NCI-H1048 (cell line): ENCODE measurements around the gene TMEM11.
"Not testable (repeated sequence)": the region's sequence is repeated elsewhere in the genome, so short reads cannot be mapped to it uniquely, and the experiment has no call there.

Experiments used
- DNase-seq: peaks from one replicate; lab custom pipeline; 2025; lab: John Stamatoyannopoulos, UW

Gene TMEM11

DNA sequence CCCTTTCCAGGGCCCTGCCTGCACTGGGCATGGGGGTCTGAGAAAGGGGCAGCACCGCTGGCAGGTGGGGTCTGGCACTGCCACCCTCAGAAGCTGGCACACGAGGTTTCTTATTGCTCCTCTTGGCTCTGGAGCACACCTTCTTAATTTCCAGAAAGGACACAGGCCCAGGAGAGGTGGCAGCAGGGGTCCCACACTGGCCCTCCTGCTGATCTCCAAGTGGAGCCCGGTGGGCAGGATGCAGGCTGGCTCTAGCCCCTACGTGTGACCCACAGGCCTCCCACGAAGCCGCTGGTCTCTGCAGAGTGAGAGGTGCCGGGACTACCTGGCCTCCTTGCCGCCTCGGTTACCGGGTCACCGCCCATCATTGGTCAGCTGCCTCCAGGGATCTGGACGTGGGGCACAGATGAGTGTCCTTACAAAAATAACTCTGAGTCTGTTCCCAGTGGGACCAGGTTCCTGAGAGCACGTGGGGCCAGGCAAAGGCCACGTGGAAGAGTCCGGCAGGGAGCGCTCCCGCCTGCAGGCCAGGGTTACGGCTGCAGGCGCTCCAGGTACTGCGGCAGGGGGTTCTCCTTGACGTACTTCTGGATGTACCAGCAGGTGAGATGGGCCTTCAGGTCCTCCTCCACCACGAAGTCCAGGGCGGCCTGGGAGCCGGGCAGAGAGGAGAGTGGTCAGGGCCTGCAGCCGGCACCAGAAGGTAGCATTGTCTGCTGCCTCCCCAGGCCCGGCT lies 29.0 kb upstream of the TMEM11 start:
- no peak for DNase-seq

DNA sequence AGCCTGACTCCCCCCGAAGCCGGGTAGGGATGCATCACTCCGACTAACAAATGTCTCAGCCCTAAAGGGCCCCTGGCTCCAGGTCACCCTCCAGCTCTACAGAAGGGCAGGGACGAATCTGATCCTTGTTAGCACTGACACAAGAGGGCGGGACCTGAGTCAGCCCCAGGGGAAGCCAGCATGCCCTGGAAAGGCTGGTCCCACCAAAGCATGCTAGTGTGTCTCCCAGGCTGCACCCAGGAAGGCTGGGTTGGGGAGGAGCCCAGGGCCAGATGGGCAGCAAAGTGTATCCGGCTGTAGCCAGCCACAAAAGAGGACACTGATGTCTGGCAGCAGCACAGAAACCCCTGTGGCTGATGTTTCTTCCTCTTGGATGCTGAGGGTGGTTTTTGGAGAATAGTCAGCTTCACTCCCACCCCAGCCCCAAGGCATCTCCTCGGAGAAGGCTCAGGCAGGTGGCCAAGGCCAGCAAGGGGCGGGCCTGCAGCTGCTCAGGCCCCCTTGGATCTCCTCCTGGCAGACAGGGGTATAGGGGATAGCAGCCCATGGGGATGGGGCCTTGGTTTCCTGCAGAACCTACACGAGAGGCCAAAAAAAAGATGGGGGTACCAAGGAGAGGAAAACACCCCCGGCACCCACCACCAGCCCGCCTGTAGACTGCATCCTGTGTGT lies 28.2 kb upstream of the TMEM11 start:
- DNase-seq: no peak

DNA sequence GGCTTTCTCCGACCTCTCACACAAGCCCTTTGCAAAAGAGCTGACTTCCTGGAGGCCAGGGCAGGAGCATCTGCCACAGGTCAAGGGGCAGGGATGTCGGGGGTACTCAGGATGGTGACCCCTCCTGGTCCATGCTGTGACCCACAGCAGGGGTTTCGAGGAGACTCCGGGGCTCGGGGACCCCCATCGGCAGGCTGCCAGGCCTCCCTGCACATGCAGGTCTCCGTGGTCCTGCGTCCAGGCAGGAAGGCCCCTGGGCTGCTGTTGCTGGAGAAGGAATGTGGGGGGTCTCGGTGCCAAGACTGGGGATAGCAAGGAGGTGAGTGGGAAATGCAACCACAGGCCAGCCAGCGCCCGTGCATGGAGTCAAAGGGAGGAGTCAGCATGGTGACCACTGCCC lies 27.6 kb upstream of the TMEM11 start:
- DNase-seq: no peak

DNA sequence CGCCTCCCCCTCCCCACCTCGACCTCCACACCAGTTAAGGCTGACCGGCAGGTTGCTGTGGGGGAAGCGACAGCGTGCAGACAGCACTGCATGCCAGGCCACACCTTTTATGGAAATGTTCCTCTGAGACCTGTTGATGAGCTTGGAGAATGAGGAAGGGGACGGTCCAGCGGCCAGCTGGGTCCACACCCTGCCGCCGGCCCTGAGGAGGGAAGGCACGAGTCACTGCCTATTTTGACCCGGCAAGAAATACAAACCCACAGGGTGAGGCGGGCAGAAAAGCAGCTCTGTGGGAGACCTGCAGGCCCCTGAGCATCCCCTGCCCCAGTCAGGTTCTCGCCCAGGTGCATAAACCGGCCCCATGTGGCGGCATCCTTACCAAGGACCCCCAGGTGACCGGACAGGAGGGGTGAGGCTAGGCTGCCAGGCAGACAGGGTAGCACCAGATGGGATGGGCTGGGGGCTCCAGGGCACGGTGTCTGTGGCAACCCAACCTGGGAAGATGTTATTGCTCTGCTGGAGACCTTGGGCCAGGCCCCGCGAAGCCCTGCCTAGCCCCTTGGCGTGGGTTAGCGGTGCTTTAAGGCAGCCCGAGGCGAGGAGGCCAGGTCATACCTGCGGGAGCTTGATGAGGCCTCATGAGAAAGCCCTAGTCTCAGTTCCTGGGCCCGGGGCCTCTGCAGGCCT lies 26.6 kb upstream of the TMEM11 start:
- DNase-seq: no peak

DNA sequence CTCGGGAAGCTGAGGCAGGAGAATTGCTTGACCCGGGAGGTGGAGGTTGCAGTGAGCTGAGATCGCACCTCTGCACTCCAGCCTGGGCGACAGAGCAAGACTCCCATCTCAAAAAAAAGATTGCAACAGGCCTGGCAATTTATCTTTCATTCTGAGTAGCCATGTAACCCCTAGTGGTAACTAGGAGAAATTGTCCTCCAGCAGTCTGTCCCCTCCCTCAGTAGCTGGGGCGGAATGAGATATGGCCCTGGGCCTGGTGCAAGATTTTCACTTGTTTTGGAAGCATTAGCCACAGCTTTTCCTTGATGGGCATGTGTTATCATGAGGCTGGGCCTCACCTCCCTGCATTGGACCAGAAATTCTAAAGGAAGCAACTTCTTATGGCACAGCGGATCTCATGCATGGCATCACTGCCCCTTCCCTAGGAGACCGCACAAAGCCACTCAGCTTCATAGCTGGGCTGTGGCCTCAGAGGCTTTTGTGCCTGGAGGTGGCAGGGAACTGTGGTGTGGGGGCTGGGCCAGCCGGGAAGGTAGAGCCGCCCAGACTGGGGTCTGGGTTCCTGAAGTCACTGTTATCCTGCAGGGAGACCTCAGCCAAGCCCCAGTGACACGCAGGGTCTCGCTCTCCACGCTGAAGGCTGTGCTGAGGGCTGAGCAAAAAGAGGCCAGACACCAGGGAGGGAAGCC lies 25.9 kb upstream of the TMEM11 start:
- no peak for DNase-seq

DNA sequence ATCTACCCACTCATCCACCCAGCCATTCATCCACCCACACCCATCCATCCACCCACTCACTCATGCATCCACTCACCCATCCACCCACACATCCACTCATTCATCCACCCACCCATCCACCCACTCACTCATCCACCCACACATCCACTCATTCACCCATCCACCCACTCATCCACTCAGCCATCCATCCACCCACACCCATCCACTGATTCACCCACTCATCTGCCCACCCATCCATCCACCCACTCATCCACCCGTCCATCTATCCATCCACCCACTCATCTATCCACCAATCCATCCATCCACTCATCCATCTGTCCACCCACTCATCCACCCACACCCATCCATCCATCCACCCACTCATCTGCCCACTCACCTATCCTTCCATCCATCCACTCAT lies 22.0 kb upstream of the TMEM11 start:
- DNase-seq: no peak

DNA sequence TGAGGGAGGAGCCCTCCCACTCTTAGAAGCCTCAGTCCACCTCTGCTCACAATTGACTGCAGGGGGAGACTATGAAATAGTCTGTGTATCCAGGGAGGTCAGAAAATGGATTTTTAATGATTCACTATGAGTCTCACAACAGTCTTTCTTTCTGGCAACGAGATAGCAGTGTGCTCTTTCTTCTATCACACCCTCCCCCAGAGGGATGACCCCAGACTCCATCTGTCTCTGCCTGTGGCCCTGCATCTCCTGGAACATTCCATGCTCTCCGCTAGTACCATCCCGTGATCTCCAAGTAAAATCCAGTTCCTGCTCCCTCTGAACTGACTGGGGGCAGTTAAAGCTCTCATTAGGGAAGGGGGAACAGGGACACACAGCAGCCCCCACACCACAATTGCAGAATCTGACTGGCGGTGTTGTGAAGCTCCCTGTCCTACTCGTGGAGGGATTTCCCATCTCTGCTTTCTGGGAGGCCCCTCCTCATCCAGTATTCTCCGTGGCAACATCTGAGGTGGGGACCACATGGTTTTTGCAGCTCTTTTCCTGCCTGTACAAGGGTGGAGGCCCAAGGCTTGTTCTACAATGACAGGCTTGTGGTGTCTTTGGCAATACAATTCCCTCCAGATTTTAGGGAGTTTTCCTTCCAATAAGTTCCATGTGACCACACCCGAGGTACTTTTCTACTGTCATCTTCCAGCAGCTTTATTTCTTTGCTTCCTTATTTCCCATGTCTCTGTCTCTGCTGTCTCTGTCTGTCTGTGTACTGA lies 19.8 kb upstream of the TMEM11 start:
- no peak for DNase-seq

DNA sequence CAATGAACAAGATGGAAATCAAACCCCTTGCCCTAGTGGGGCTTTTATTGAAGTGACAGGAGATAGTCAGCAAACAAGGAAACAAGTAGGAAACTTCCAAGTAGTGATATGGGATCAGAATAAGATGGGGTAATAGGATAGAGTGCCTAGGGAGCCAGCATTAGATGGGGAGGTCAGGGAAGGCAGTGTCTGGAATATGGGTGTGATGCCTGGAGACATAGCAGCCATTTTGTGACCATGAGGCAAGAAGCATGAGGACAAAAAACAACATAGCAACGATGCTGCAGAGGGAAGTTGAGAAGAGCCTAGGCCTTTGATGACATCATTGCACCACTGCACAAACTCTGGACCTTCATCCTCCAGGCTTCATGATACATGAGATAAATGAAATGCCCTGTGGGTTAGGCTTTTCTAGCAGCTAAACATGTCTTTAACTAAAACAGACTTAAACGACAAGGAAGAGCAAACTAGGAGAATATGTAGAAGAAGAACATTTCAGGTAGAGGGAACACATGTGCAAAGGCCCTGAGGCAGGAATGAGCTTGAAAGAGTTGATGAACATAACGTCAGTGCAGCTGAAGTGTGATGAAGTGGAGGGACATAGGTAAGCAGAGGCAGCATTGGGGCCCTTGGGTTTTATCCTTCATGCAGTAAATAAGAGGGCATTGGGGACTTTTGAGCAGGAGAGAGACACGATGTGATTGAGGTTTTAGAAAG lies 18.2 kb upstream of the TMEM11 start:
- DNase-seq: no peak

DNA sequence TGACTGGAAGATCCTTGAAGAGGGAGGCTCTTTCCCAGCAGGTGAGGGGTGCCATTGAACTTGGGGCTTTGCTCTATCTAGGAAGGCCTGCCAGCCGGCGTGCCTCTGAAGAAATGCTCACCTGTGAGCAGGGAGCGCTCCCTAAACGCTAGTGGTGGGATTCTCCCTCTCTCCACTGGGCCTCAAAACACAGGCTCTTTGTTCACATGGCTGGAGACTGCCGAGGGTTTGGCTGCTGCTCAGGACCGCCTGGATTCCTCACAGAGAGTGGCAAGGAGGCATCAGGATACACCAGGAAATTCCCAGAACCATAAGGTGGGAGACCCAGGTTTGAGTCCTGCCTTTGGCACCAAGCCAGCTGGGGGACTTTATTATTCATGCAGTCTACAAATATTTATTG lies 17.6 kb upstream of the TMEM11 start:
- DNase-seq: no peak

DNA sequence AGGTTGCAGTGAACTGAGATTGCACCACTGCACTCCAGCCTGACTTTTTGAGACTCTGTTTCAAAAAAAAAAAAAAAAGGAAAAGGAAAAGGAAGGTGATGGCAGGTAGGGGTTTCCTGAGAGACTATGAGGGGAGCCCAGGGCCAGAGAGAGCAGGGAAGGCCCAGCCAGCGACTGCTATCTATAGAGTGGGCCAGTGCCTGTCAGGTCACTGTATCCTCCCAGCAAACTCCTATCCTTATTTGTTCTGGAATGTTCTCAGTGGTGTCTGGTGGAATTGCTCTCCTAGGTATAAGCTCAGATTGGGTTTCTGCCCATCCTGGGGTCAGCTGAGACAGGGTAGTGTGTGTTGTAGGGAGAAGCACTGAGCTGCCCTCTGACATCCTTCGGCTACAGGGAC lies 14.9 kb upstream of the TMEM11 start:
- no peak for DNase-seq

DNA sequence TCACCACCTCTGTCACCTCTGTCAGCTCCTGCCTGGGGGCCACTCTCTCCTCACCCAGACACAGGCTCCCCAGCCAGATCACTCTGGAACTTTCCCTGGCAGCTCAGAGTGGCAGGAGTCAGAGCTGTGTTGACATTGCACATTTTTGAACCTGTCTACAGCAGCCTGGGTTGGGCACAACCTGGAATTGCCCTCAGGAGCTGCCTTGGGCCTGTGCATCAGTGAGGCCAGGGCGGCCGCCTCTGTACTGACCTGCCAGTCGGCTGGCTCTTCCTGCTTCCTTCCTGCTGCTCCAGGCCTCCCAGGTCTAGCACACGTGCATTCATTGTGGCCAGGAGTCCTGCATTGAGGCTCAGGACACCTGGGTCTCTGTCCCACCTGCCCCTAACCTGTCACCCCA lies 14.2 kb upstream of the TMEM11 start:
- DNase-seq: no peak

DNA sequence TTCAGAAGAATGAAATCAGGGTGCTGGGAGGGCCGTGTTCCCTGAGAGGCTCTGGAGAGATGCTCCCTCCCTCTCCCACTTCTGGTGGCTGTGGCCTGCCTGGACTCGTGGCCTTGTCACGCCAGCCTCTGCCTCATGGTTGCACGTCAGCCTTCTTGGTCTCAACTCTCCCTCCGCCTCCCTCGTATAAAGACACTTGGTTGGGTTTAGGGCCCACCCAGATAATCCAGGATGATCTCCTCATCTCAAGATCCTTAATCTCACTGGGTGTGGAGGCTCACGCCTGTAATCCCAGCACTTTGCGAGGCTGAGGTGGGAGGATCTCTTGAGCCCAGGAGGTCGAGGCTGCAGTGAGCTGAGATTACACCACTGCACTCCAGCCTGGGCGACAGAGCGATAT lies 13.3 kb upstream of the TMEM11 start:
- DNase-seq: not testable (repeated sequence)

DNA sequence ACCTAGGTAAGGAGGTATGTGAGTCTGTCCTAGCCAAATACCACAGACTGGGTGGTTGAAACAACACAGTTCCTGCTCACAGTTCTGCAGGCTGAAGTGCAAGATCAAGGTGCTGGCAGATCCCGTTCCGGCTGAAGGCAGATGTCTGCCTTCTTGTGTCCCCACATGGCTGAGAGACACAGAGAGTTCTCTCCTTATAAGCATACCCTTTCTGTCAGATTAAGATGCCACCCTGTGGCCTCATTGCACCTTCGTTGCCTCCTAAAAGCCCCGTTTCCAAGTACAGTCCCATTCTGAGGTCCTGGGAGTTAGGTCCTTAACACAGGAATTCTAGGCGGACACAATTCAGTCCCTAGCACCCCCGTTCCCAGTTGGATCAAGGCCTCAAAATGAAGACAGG lies 9.1 kb upstream of the TMEM11 start:
- no peak for DNase-seq

DNA sequence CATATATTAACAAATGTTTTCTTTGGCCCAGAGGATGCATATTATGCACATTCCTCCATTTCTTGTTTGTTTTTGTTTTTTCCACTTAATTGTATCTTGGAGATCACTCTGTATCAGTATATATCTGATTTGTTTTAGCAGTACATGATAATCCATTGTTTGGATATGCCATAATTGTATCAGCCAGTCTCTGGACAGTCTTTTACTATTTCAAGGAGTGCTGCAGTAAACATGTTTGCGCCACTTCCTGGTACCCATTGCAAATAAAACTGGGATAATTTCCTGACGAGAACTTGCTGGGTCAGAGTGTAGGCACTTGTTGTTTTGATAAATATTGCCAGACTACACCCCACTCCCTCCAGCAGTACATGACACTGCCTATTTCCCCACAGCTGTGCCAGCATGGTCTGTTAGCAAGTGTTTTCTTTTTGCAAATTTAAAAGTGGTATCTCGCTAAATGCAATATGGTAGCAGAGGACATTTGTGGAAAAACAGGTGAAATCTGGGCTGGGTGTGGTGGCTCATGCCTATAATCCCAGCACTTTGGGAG lies 4.9 kb upstream of the TMEM11 start:
- no peak for DNase-seq

DNA sequence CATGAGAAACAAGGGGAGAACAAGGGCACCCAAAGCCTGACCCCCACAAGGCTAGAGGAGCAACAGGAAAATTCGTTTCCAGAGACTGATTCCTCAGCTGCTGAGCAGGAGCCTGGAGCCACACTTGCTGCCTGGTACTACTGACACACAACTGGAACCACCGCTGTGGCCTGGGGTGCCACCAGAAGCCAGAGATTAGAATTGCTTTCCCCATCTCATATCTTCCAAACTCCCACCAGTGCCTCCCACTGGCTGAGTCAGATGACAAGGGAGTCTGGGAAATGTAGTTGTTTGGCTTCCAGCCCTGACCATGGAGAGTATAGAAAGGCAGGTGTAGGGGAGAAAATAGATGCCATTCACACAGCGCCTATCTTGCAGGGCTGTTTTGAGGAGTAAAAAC lies 4.1 kb upstream of the TMEM11 start:
- no peak for DNase-seq

DNA sequence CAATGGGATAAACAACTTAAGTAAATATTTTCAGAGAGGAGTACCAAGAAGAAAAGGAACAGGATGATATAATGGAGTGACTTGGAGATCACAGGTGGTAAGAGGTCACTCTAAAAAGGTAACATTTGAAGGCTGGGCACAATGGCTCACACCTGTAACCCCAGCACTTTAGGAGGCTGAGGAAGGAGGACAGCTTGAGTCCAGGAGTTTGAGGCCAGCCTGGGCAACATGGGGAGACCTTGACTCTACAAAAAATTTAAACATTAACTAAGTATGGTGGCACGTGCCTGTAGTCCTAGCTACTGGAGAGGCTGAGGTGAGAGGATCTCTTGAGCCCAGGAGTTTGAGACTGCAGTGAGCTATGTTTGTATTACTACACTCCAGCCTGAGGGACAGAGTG lies 3.4 kb upstream of the TMEM11 start:
- DNase-seq: no peak

DNA sequence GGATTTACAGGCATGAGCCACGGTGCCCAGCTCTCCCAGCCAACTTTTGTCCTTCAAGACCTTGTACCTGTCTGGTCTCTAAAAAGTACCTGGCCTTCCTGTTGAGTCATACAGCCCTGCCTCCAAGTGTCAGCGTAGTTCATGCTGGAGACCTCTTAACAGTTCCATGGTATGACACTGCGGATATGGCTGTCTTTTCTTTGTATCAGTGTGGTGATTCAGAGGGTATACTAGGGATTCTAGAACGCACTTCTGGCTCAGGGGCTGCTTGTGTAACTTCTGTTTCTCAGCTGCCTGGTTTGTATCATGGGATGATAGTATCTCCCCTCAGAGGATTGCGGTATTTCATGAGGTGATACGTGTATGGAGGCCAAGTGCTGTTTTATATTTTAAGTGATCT lies 2.0 kb upstream of the TMEM11 start:
- no peak for DNase-seq

DNA sequence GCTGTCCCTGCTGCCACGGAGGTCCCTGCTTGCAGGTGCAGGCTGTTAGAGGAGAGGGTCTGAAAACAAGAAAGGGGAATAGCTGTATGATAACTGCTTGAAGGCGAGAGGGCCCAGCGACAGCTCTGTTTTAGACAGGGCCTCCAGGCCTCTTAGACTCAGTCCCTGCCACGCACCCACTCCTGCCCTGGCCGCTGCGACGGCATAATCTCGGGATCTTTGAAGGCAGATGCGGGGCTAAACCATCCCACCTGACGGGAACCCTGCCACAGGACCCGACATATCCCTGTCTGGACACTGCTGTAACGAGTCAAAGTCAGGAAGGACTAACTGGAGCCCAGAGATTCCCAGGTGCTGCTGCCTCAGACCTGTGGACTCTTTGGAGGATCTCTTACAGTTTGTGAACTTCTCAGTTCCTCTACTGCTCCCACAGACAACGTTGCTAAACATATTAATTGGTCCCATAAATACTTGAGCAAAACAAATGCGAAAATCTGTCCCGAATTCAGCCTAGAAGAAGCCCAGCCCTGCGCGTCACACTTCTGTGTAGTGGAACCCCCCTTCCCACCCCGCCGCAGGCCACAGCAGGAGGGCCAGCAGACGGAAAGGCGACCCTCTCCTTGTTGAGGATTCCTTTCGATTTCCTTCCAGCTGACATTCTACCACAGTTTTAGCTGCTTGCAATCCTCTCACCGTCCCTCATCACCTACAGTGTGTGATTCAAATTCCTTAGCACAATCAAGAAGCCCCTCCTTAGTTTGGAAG lies 998 bp upstream of the TMEM11 start:
- no peak for DNase-seq

DNA sequence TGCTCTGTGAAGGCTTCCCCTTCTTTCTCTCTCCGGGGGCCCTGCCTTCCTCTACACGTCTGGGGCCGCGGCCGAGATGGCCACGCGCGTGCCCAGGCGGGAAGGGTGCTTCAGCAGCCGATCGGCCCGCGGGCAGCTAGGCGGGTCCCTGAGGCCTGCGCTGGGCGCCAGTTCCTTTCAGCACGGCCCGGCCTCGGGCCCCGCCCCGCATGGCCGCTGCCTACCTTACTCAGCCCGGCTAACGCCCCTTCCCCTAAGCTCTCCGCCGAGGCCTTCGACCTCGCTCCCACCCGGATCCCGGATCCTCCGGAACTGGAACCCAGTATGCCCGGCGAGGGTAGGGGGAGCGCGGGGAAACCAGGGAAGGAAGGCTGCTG lies 335 bp downstream of the TMEM11 start:
- no peak for DNase-seq
